ENCODE measurements around the gene KCTD20. TPM values are rescaled to one million over a fixed set of nuclear protein-coding genes. Genes with fewer than 3 reads are reported as not detected.

Gene KCTD20
- polyA plus RNA-seq, 1 donor from 2014 or later: 32.4 TPM

DNA sequence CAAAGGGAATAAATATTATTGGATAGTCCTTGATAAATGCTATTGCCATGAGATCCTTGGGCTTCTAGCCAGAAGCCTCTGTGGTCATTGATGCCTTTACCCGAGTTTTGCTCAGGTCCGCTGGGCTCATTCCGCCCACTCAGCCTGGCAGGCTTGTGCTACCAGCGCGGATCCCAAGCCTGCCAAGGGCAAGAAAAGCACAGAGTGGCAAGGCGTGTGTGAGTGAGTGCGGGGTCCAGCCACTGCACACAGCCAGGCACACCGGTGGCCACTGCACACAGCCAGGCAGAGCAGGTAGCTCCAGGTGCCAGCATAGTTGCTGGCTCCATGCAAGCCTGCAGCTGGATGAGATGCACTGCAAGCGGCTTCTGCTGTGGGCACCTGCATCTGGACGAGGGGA is 65.7 kb downstream of the KCTD20 start:
- no peaks in the 10 kb centered on the region for H3K27me3 ChIP-seq (ENCODE audit: insufficient read depth, low read depth, low read length)
- no peak overlapping the region for H3K27ac ChIP-seq (ENCODE audit: low read length)

DNA sequence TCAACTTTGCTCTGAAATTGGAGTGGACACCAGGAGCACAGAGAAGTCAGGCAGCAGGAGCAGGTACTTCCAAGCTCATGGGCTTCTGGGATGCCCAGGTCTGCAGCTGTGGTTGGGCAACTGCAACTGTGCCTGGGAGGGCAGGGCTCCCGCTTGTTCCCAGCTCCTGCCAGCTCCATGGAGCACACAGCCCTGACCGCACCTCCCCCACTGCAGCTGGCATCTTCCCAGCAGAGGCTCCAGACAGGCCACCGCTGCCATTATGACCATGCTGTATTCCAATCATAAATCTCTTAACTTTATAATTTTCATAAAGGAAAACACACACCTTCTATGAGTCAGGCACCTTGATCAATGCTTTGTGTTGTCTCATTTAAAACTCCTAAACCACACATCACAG is 67.6 kb downstream of the KCTD20 start:
- Histone ChIP-seq H3K4me2 (ENCODE audit: low read length) (no peak overlapping the region), H3K9ac (ENCODE audit: low read length) (no peak overlapping the region), H3F3A (ENCODE audit: insufficient read depth, low read length, poor library complexity, severe bottlenecking) (no peaks in the 10 kb centered on the region), H2AFZ (ENCODE audit: low read depth, low read length) (no peak overlapping the region), H3K27ac (ENCODE audit: low read length) (no peak overlapping the region), H3K36me3 (ENCODE audit: insufficient read depth, low read length) (peaks cover under 1% of the 10 kb centered on the region), H3K79me2 (replicated peaks; ENCODE audit: insufficient read depth, low read length) (no peaks in the 10 kb centered on the region), H3K9me2 (ENCODE audit: insufficient read depth, low read length) (no peaks in the 10 kb centered on the region), H3K9me3 (ENCODE audit: low read length) (no peaks in the 10 kb centered on the region), H4K20me1 (ENCODE audit: insufficient read depth) (no peaks in the 10 kb centered on the region), H3K27me3 (ENCODE audit: insufficient read depth, low read depth, low read length) (no peaks in the 10 kb centered on the region), H3K4me3 (ENCODE audit: low read length) (no peak overlapping the region)
- TF ChIP-seq EP300 (conservative IDR thresholded peaks at IDR 0.05; ENCODE audit: poor library complexity, severe bottlenecking) (no peak), SMC3 (conservative IDR thresholded peaks at IDR 0.05; ENCODE audit: poor library complexity) (no peak), POLR2AphosphoS5 (IDR thresholded peaks at IDR 0.05) (no peak), TAF1 (IDR thresholded peaks at IDR 0.05; ENCODE audit: low read depth) (no peak), MXI1 (conservative IDR thresholded peaks at IDR 0.05; ENCODE audit: poor library complexity, severe bottlenecking) (no peak), EZH2 (IDR thresholded peaks at IDR 0.05; ENCODE audit: borderline replicate concordance, insufficient read depth, low read length, poor library complexity, severe bottlenecking) (no peak), RAD21 (conservative IDR thresholded peaks at IDR 0.05) (no peak)
- TF ChIP-seq, protein P1, sequence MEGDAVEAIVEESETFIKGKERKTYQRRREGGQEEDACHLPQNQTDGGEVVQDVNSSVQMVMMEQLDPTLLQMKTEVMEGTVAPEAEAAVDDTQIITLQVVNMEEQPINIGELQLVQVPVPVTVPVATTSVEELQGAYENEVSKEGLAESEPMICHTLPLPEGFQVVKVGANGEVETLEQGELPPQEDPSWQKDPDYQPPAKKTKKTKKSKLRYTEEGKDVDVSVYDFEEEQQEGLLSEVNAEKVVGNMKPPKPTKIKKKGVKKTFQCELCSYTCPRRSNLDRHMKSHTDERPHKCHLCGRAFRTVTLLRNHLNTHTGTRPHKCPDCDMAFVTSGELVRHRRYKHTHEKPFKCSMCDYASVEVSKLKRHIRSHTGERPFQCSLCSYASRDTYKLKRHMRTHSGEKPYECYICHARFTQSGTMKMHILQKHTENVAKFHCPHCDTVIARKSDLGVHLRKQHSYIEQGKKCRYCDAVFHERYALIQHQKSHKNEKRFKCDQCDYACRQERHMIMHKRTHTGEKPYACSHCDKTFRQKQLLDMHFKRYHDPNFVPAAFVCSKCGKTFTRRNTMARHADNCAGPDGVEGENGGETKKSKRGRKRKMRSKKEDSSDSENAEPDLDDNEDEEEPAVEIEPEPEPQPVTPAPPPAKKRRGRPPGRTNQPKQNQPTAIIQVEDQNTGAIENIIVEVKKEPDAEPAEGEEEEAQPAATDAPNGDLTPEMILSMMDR (IDR thresholded peaks at IDR 0.05; ENCODE audit: poor library complexity, severe bottlenecking): no peak
- TF ChIP-seq, protein P2, sequence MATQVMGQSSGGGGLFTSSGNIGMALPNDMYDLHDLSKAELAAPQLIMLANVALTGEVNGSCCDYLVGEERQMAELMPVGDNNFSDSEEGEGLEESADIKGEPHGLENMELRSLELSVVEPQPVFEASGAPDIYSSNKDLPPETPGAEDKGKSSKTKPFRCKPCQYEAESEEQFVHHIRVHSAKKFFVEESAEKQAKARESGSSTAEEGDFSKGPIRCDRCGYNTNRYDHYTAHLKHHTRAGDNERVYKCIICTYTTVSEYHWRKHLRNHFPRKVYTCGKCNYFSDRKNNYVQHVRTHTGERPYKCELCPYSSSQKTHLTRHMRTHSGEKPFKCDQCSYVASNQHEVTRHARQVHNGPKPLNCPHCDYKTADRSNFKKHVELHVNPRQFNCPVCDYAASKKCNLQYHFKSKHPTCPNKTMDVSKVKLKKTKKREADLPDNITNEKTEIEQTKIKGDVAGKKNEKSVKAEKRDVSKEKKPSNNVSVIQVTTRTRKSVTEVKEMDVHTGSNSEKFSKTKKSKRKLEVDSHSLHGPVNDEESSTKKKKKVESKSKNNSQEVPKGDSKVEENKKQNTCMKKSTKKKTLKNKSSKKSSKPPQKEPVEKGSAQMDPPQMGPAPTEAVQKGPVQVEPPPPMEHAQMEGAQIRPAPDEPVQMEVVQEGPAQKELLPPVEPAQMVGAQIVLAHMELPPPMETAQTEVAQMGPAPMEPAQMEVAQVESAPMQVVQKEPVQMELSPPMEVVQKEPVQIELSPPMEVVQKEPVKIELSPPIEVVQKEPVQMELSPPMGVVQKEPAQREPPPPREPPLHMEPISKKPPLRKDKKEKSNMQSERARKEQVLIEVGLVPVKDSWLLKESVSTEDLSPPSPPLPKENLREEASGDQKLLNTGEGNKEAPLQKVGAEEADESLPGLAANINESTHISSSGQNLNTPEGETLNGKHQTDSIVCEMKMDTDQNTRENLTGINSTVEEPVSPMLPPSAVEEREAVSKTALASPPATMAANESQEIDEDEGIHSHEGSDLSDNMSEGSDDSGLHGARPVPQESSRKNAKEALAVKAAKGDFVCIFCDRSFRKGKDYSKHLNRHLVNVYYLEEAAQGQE (IDR thresholded peaks at IDR 0.05; ENCODE audit: borderline replicate concordance): no peak

More for the DNA sequence above, 65.7 kb downstream of the KCTD20 start:
- no peak overlapping the region for H3K4me2 ChIP-seq (ENCODE audit: low read length)
- no peak overlapping the region for H2AFZ ChIP-seq (ENCODE audit: low read depth, low read length)
- no peaks in the 10 kb centered on the region for H3K79me2 ChIP-seq (replicated peaks; ENCODE audit: insufficient read depth, low read length)
- H3K9me2 ChIP-seq (ENCODE audit: insufficient read depth, low read length): no peaks in the 10 kb centered on the region
- no peaks in the 10 kb centered on the region for H4K20me1 ChIP-seq (ENCODE audit: insufficient read depth)
- TF ChIP-seq, protein P2 (IDR thresholded peaks at IDR 0.05; ENCODE audit: borderline replicate concordance): no peak
- TF ChIP-seq TAF1 (IDR thresholded peaks at IDR 0.05; ENCODE audit: low read depth) (no peak), EZH2 (IDR thresholded peaks at IDR 0.05; ENCODE audit: borderline replicate concordance, insufficient read depth, low read length, poor library complexity, severe bottlenecking) (no peak), EP300 (conservative IDR thresholded peaks at IDR 0.05; ENCODE audit: poor library complexity, severe bottlenecking) (no peak), SMC3 (conservative IDR thresholded peaks at IDR 0.05; ENCODE audit: poor library complexity) (no peak), RAD21 (conservative IDR thresholded peaks at IDR 0.05) (no peak), POLR2AphosphoS5 (IDR thresholded peaks at IDR 0.05) (no peak), MXI1 (conservative IDR thresholded peaks at IDR 0.05; ENCODE audit: poor library complexity, severe bottlenecking) (no peak)
- TF ChIP-seq, protein P1 (IDR thresholded peaks at IDR 0.05; ENCODE audit: poor library complexity, severe bottlenecking): no peak
- H3K36me3 ChIP-seq (ENCODE audit: insufficient read depth, low read length): peaks cover 4% of the 10 kb centered on the region
- no peak overlapping the region for H3K9ac ChIP-seq (ENCODE audit: low read length)
- H3F3A ChIP-seq (ENCODE audit: insufficient read depth, low read length, poor library complexity, severe bottlenecking): no peaks in the 10 kb centered on the region
- H3K4me3 ChIP-seq (ENCODE audit: low read length): no peak overlapping the region
- H3K9me3 ChIP-seq (ENCODE audit: low read length): no peaks in the 10 kb centered on the region
